Measurements from ENCODE around the gene DSCAM.

Gene DSCAM

GRCh38 chr21:40620386-40621145 is 226.4 kb downstream of the DSCAM start:
- no peak for TF ChIP-seq CTCF (IDR thresholded peaks at IDR 0.05; ENCODE audit: low read depth, low read length, missing control alignments)
- no peak for DNase-seq (ENCODE audit: extremely low read depth, low read depth)

DNA sequence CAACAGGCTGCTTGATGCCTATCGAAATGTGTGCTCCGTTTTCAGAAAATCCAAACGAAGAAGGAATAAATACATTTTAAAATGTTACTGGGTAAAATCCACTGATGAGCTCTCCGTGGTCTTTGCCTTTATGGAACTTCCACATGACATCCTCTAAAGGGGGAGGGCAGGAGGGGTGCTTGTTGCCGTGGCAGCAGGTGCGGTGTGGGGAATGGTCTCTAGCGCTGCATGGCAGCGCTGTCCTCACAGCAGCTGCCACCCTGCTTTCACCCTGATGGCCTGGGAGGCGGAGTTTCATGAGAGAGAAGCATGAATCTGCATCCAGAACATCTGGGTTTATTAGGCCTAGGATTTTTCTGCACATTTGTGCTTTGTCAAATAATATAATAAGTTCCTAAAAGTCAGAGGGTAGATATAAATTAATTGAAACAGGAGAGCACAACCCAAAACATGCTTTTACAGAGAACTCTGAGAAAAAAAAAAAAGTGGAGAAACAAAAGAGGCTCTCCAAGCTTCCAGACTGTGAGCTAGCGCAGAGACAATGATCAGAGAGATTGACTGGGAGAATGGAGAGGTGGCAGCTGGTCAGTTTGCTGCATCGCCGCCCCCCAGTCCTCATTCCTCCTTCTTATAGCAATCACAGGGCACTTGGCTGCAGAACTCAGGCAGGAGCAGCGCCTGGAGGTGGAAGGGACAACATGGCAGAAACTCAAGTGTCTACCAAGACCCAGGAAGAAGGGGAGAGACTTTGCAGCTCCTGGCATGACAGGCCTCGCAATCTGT is 228.6 kb downstream of the DSCAM start:
- no peak for DNase-seq (ENCODE audit: extremely low read depth, low read depth)
- no peak for TF ChIP-seq CTCF (IDR thresholded peaks at IDR 0.05; ENCODE audit: low read depth, low read length, missing control alignments)
- no peak overlapping the region for H3K4me3 ChIP-seq (replicated peaks; ENCODE audit: low read depth, low read length)

More at GRCh38 chr21:40620386-40621145, 226.4 kb downstream of the DSCAM start:
- no peak overlapping the region for H3K4me3 ChIP-seq (replicated peaks; ENCODE audit: low read depth, low read length)

DNA sequence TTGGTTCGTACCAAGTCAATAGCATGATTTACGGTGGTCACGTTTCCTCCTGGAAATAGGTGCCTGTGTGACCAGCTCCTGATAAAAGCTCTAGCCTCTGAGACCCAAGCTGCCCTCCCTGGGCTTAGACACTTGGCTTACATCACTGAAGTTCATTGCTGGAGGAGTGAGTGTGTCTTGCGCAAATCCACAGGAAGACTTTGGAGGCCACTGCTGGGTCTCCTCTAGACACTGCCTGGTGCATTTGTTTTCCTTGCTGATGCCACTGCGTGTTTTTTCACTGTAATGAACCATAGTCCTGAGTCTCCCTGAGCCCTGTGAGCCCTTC is 230.6 kb downstream of the DSCAM start:
- no peak overlapping the region for H3K4me3 ChIP-seq (replicated peaks; ENCODE audit: low read depth, low read length)
- TF ChIP-seq CTCF (IDR thresholded peaks at IDR 0.05; ENCODE audit: low read depth, low read length, missing control alignments): no peak
- DNase-seq (ENCODE audit: extremely low read depth, low read depth): no peak

DNA sequence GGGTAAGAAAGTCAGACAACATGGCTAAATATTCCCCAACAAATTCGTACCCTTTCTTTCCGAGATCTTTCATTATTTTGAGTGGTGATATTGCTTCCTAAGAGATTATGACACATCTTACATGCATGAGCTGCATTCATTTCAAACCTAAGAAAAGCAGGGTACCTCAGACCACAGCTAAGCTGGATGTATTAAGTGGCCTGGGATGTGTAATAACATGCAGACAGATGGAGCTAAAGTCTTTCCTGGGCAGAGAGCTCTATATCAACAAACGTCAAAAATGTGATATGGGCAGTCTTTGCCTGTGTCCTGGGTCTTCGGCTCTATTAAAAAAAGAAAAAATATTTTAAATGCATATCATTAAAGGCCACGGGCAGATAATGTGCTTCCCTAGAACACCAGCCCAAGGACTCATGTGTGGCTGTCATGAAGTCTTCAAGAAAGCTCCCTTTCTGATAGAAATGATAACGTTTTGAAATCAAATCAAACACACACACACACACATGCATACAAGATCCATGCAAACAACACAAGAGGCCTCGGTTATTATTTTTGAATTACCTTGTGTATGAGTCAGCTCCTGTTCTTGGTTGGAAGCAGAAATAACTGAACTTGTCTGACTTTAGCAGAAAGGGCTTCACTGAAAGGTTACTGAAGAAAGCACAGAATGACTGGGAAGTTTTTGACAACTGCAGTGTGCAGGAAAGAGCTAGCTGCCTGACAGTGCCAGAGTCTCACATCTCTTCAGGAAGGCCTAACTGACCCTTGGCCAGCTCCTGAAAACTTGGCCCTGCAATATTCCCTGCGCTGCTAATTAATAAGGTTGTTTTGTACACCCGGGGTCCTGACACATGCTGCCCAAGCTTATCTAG is 231.2 kb downstream of the DSCAM start:
- DNase-seq (ENCODE audit: extremely low read depth, low read depth): no peak
- no peak overlapping the region for H3K4me3 ChIP-seq (replicated peaks; ENCODE audit: low read depth, low read length)
- no peak for TF ChIP-seq CTCF (IDR thresholded peaks at IDR 0.05; ENCODE audit: low read depth, low read length, missing control alignments)

DNA sequence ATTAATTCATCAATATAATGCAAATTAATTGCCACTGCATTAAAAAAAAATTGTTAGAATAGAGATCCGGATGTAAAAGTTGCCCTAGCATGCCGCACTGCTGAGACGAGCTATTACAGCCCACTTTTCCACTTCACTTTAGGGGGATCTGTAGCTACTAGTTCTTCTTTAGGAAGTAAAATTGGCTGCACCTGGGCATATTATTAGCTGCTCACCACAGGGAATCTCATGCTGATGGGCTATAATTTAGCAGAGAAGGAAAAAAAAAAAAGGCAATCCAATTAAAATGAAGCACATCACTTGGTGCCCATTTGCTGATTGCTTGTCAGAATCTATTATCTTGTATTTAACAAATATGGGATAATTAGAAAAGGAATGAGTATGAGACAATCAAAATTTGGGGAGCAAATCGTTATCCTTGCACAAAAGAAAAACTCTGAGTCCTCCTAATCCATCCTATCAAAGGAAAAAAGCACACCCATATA is 233.4 kb downstream of the DSCAM start:
- DNase-seq (ENCODE audit: extremely low read depth, low read depth): no peak
- no peak for TF ChIP-seq CTCF (IDR thresholded peaks at IDR 0.05; ENCODE audit: low read depth, low read length, missing control alignments)

GRCh38 chr21:40610345-40610744 is 236.6 kb downstream of the DSCAM start:
- no peak for DNase-seq (ENCODE audit: extremely low read depth, low read depth)
- H3K4me3 ChIP-seq (replicated peaks; ENCODE audit: low read depth, low read length): no peak overlapping the region
- no peak for TF ChIP-seq CTCF (IDR thresholded peaks at IDR 0.05; ENCODE audit: low read depth, low read length, missing control alignments)

More for the DNA sequence above, 233.4 kb downstream of the DSCAM start:
- H3K4me3 ChIP-seq (replicated peaks; ENCODE audit: low read depth, low read length): no peak overlapping the region
